K562 (cell line): Measurements from ENCODE around the gene TULP4.

Experiments used
- ARID3A ChIP-seq: IDR thresholded peaks from 2 replicates; pipeline ENCODE4 v1.6.1; 2012; ENCODE audit warnings: low read depth, low read length, improper control_type of control experiment, borderline replicate concordance
- SOX6 ChIP-seq: fragments of 450-650 bp; IDR thresholded peaks from 2 replicates; pipeline ENCODE4 v1.6.1; 2014; ENCODE audit warnings: mild to moderate bottlenecking

DNA sequence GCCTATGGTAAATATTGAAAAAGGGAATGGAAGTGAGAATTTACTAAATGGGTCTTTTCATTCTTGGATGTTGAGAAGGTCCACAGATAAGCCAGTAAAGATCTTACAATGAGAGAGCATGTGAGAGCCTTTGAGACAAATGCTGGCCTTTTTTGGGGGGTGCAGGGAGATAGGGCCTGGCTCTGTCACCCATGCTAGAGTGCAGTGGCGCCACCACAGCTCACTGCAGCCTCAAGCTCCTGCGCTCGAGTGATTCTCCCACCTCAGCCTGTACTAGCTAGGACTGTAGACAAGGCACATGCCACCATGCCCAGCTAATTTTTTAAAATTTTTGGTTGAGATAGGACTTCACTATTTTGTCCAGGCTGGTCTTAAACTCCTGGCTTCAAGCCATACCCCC, 184.4 kb downstream of the TULP4 start:
- no peak for TF ChIP-seq ARID3A
- no peak for TF ChIP-seq SOX6
